ENCODE measurements around the gene BPTF. TPM values are rescaled to one million over a fixed set of nuclear protein-coding genes. Genes with fewer than 3 reads are reported as not detected.
"Not testable (repeated sequence)": the region's sequence is repeated elsewhere in the genome, so short reads cannot be mapped to it uniquely, and the experiment has no call there.

BPTF gene, protein sequence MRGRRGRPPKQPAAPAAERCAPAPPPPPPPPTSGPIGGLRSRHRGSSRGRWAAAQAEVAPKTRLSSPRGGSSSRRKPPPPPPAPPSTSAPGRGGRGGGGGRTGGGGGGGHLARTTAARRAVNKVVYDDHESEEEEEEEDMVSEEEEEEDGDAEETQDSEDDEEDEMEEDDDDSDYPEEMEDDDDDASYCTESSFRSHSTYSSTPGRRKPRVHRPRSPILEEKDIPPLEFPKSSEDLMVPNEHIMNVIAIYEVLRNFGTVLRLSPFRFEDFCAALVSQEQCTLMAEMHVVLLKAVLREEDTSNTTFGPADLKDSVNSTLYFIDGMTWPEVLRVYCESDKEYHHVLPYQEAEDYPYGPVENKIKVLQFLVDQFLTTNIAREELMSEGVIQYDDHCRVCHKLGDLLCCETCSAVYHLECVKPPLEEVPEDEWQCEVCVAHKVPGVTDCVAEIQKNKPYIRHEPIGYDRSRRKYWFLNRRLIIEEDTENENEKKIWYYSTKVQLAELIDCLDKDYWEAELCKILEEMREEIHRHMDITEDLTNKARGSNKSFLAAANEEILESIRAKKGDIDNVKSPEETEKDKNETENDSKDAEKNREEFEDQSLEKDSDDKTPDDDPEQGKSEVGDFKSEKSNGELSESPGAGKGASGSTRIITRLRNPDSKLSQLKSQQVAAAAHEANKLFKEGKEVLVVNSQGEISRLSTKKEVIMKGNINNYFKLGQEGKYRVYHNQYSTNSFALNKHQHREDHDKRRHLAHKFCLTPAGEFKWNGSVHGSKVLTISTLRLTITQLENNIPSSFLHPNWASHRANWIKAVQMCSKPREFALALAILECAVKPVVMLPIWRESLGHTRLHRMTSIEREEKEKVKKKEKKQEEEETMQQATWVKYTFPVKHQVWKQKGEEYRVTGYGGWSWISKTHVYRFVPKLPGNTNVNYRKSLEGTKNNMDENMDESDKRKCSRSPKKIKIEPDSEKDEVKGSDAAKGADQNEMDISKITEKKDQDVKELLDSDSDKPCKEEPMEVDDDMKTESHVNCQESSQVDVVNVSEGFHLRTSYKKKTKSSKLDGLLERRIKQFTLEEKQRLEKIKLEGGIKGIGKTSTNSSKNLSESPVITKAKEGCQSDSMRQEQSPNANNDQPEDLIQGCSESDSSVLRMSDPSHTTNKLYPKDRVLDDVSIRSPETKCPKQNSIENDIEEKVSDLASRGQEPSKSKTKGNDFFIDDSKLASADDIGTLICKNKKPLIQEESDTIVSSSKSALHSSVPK (N-terminal part only)
- total RNA-seq: 76.6 and 78.4 TPM in 2 replicates

DNA sequence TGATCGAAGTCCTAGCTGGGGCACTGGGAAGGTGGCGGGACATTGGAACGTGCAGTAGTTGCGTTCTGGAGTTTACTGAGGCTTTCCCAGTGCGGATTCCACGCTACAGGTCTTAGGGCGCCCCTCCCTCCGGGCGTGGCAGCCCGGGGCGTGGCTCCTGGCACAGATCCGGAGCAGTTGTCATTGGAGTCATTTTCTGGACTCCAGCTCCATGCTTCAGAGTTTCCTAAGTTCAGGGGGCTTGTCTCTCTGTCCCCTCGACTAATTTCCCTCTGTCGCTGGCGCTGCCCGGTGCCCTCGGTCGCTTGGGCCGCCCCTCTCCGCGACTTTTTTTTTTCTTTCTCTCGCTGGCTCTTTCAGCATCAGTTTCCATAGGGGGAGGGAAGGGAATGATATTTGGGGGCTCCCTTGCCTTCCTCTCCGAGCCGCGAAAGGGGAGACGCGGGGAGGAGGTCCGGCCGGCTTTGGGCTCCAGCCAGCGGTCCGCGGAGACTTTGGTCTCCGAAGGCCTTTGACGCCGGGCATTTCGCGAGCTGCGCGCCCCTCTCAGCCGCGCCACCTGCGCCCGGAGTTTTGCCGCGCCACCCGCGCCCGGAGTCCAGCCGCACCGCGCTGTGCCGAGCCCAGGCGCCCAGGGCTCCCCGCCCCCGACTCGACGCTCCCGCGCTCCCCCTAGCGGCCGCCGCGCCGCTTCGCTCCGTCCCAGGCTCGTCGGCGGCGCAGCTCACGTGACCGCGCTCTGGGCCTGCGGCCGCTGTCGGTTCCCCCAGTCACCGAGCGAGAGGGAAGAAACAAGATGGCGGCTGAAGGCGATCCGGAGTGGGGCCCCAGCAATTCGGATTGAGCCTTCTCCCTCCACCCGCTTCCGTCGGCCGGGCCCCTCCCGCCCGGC lies at the start of gene BPTF:
Gene BPTF, plus strand, starts transcription at position 769 of the 892 bp plus-strand sequence. CDS start 222 bp downstream, outside the sequence.
- Mint-ChIP-seq H3K27me3 (ENCODE audit: insufficient read depth) (peaks cover 19% of the 10 kb centered on the region), H3K4me1 (ENCODE audit: low read depth) (peaks cover 39% of the 10 kb centered on the region), H3K27ac (peak within 1 kb of the TSS; percentile 99), H3K4me3 (peak within 1 kb of the TSS; percentile 95), H3K36me3 (ENCODE audit: low read depth) (peaks cover 12% of the 10 kb centered on the region), H3K9me3 (no peaks in the 10 kb centered on the region)
- intact Hi-C loops (cut with micrococcal nuclease): loop anchor here (1.0 to 10.0 kb wide), 8 partner anchors 42 to 687 kb away; partner anchors contain the start of genes AMZ2, HELZ, NOL11 and PRKAR1A
- peak; percentile 91 for DNase-seq (ENCODE audit: low spot score)

DNA sequence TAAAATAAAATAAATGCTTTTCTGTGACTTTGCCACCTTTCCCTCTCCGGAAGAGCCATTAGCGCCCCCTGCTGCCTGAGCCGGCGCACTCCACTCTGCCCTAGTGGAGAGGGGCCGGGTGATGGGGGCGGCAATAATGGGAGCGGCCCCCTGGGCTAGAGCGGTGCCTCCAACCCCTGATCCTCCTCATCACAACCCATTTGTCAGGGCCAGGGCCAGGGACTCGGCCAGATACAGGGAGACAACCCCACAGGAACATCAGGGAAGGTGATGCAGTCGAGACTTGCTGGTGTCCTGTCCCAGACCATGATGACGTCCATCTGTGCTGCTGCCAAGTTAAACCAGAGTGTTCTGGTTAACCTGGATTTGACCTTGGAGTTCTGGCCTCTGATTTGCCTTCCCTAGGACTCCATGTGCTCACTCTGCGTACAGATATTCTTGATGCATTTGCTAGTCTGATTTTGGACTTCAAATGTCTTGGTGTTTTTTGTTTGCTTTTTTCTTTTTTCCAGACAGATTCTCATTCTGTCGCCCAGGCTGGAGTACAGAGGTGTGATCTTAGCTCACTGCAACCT lies 46.1 kb upstream of the BPTF start:
- Mint-ChIP-seq H3K27ac (no peak overlapping the region), H3K4me1 (ENCODE audit: low read depth) (no peaks in the 10 kb centered on the region), H3K4me3 (no peak overlapping the region), H3K36me3 (ENCODE audit: low read depth) (no peaks in the 10 kb centered on the region), H3K27me3 (ENCODE audit: insufficient read depth) (peaks cover under 1% of the 10 kb centered on the region), H3K9me3 (no peaks in the 10 kb centered on the region)
- intact Hi-C loops (cut with micrococcal nuclease): no loop called here
- DNase-seq (ENCODE audit: low spot score): no peak

DNA sequence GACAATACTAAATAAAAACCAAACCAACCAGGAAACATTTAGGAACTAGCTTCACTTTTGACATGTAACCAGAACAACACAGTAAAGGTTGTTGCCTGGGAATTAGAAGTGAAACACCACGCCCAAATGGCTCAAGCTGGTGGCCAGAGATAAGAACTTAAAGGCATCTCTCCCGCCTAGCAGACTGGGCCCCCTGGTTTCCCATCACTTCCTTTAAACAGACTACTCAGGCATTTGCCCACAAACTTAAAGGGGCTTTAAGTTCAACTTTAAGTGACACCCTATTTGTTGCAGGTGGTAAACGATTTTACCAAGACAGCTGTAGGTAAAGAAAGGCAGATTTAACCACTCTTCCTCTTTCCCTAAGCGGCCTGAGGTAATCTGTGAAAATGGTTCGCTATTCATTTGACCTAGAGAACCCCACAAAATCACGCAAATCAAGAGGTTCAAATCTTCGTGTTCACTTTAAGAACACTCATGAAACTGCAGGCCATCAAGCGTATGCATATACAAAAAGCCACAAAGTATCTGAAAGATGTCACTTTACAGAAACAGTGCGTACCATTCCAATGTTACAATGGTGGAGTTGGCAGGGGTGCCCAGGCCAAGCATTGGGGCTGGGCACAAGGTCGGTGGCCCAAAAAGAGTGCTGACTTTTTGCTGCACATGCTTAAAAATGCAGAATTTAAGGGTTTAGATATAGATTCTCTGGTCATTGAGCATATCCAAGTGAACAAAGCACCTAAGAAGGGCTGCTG lies 40.8 kb upstream of the BPTF start:
- intact Hi-C loops (cut with micrococcal nuclease): no loop called here
- Mint-ChIP-seq H3K36me3 (ENCODE audit: low read depth) (no peaks in the 10 kb centered on the region), H3K4me3 (no peak overlapping the region), H3K9me3 (no peaks in the 10 kb centered on the region), H3K27me3 (ENCODE audit: insufficient read depth) (peaks cover 24% of the 10 kb centered on the region), H3K27ac (no peak overlapping the region), H3K4me1 (ENCODE audit: low read depth) (no peaks in the 10 kb centered on the region)
- DNase-seq (ENCODE audit: low spot score): no peak

DNA sequence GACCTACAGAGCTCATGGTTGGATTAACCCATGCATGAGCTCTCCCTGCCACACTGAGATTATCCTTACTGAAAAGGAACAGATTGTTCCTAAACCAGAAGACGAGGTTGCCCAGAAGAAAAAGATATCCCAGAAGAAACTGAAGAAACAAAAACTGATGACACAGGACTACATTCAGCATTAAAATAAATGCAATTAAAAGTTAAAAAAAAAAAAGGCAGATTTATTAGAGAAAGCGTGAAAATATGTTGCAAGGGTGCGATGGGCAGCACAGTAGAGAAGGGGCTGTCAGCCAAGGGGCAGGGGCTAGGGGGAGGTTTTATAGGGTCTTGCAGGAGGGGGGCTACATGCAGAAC lies 40.2 kb upstream of the BPTF start:
- no peak for DNase-seq (ENCODE audit: low spot score)
- no peaks in the 10 kb centered on the region for H3K9me3 Mint-ChIP-seq
- H3K4me1 Mint-ChIP-seq (ENCODE audit: low read depth): no peaks in the 10 kb centered on the region
- H3K27ac Mint-ChIP-seq: no peak overlapping the region
- H3K36me3 Mint-ChIP-seq (ENCODE audit: low read depth): no peaks in the 10 kb centered on the region
- intact Hi-C loops (cut with micrococcal nuclease): no loop called here
- peaks cover 24% of the 10 kb centered on the region for H3K27me3 Mint-ChIP-seq (ENCODE audit: insufficient read depth)
- no peak overlapping the region for H3K4me3 Mint-ChIP-seq

DNA sequence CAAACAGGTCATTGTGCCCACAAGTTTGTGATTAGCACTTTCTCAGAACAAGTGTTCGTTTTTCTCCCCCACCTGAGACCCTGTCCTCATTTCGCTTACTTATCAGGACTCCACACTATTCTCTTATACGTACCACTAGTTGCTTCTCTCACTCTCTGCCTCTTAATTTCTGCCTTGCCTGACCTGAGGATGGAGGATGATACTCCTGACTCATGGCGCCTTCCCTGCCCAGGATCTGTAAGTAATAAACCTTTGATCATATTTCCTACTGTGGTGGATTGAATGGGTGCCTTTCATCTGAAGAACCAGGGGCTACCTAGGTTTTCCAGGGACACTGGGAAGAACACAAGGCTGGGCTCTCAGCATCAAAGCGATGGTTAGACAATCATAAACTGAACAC lies 39.8 kb upstream of the BPTF start:
- Mint-ChIP-seq H3K4me1 (ENCODE audit: low read depth) (no peaks in the 10 kb centered on the region), H3K36me3 (ENCODE audit: low read depth) (no peaks in the 10 kb centered on the region), H3K27ac (no peak overlapping the region), H3K27me3 (ENCODE audit: insufficient read depth) (peaks cover 24% of the 10 kb centered on the region), H3K4me3 (no peak overlapping the region), H3K9me3 (no peaks in the 10 kb centered on the region)
- no peak for DNase-seq (ENCODE audit: low spot score)
- intact Hi-C loops (cut with micrococcal nuclease): no loop called here

DNA sequence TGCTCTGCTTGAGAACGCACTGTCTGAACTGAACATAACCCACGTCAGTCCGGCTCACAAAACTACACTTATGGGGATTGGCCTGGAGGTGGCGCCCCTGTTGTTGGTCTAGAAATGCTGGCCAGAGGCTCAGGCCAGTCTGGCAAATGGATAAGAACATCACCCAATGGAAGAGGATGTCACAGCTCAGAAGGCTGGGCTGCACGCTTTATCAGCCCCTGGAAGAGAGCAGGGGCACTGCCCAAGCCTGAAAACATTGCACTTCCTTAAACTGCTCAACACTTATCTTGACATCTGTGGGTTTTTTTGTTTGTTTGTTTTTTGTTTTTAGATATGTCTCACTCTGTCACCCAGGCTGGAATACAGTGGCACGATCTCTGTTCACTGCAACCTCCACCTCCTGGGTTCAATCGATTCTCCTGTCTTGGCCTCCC lies 24.8 kb upstream of the BPTF start:
- no peak overlapping the region for H3K27ac Mint-ChIP-seq
- intact Hi-C loops (cut with micrococcal nuclease): no loop called here

DNA sequence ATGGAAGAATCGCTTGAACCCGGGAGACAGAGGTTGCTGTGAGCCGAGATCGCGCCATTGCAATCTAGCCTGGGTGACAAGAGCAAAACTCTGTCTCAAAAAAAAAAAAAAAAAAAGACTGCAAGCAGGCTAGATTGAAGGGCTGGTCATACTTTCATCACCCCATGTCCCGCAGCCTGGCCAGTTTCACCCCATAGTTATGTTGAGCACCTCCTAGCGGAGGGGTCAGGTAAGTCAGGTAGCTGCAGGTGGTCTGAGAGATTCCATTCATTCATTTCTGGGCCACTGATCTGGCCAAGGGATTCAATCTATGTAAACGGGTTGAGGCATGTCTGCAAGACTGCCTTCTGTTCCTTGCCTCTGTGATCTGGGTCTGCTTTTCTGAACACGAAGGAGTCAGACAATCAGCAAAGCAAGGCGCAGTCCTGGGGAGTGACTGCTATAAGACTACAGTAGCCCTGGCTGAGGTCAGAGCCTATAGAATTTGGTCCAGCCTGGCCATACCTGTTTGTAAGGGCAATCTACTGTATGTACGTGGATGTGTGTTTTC lies 23.6 kb upstream of the BPTF start:
- intact Hi-C loops (cut with micrococcal nuclease): no loop called here
- Mint-ChIP-seq H3K36me3 (ENCODE audit: low read depth) (no peaks in the 10 kb centered on the region), H3K4me1 (ENCODE audit: low read depth) (peaks cover 7% of the 10 kb centered on the region), H3K27ac (no peak overlapping the region), H3K27me3 (ENCODE audit: insufficient read depth) (peaks cover 6% of the 10 kb centered on the region), H3K9me3 (no peaks in the 10 kb centered on the region), H3K4me3 (no peak overlapping the region)
- no peak for DNase-seq (ENCODE audit: low spot score)

More for the DNA sequence above, 24.8 kb upstream of the BPTF start:
- H3K4me1 Mint-ChIP-seq (ENCODE audit: low read depth): peaks cover 7% of the 10 kb centered on the region
- DNase-seq (ENCODE audit: low spot score): peak; percentile 20
- no peak overlapping the region for H3K4me3 Mint-ChIP-seq
- peaks cover 8% of the 10 kb centered on the region for H3K27me3 Mint-ChIP-seq (ENCODE audit: insufficient read depth)
- no peaks in the 10 kb centered on the region for H3K9me3 Mint-ChIP-seq
- H3K36me3 Mint-ChIP-seq (ENCODE audit: low read depth): no peaks in the 10 kb centered on the region

DNA sequence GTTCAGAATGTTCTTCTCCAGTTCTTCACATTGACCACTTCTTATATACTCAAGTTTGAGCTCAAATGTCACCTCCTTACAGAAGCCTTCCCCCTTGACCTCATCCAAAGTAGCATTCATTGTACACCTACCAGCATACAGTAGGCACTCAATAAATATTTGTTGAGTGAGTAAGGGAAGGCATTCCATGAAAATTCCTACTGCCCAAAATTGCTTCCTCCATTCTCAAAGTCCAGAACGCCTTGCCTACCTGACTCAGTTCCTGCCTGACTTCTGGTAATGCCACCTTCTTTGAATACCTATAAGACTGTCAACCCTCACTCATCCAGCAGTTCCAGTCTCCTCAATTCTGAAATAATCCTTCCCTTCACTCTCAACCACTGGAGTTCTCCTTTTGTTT lies 14.8 kb upstream of the BPTF start:
- no peak overlapping the region for H3K27ac Mint-ChIP-seq
- no peaks in the 10 kb centered on the region for H3K36me3 Mint-ChIP-seq (ENCODE audit: low read depth)
- H3K4me1 Mint-ChIP-seq (ENCODE audit: low read depth): no peaks in the 10 kb centered on the region
- no peaks in the 10 kb centered on the region for H3K9me3 Mint-ChIP-seq
- DNase-seq (ENCODE audit: low spot score): no peak
- no peak overlapping the region for H3K4me3 Mint-ChIP-seq
- intact Hi-C loops (cut with micrococcal nuclease): no loop called here
- H3K27me3 Mint-ChIP-seq (ENCODE audit: insufficient read depth): peaks cover 3% of the 10 kb centered on the region

DNA sequence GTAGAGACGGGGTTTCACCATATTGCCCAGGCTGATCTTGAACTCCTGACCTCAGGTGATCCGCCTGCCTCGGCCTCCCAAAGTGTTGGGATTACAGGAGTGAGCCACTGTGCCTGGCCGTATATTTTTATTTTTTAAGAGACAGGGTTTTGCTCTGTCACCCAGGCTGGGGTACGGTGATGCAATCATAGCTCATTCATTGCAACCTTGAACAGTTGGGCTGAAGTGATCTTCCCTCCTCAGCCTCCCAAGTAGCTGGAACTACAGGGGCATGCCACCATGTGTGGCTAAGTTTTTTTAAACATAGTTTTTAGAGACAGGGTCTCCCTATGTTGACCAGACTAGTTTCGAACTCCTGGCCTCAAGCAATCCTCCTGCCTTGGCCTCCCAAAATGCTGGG lies 12.9 kb upstream of the BPTF start:
- H3K9me3 Mint-ChIP-seq; H3K4me3 Mint-ChIP-seq; DNase-seq (ENCODE audit: low spot score); H3K4me1 Mint-ChIP-seq (ENCODE audit: low read depth); H3K27ac Mint-ChIP-seq; H3K36me3 Mint-ChIP-seq (ENCODE audit: low read depth); H3K27me3 Mint-ChIP-seq (ENCODE audit: insufficient read depth); intact Hi-C loops (cut with micrococcal nuclease): not testable (repeated sequence)

DNA sequence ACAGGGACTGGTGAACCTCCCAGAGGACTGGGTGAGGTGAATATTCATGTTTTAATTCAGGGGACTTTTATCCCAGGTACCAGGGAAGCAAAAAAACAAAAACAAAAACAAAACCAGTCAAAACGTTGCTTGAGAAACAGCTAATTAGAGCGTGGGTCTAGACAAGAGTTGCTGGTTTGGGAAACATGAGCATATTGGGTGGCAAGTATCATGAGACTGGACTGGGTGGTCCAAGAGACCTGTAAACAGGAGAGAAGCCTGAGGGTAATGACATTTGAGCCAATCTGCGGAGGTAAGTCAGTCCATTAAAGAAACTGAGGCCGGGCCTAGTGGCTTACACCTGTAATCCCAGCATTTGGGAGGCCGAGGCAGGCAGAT lies 11.5 kb upstream of the BPTF start:
- Mint-ChIP-seq H3K4me1 (ENCODE audit: low read depth) (no peaks in the 10 kb centered on the region), H3K4me3 (no peak overlapping the region), H3K36me3 (ENCODE audit: low read depth) (no peaks in the 10 kb centered on the region), H3K27me3 (ENCODE audit: insufficient read depth) (peaks cover 4% of the 10 kb centered on the region), H3K9me3 (no peaks in the 10 kb centered on the region), H3K27ac (no peak overlapping the region)
- no peak for DNase-seq (ENCODE audit: low spot score)
- intact Hi-C loops (cut with micrococcal nuclease): no loop called here

Measured in activated T-helper 1 cell treated with anti-CD3 and anti-CD28 coated beads, Interleukin-12 subunit alpha, Interleukin-12 subunit beta, Interleukin-2, Interleukin-4 antibody, amounts not matched to agents 30 ng/mL and 10 ng/mL and 1 ng/mL, durations not matched to agents 14 hours and 24 hours and 36 hours (primary cell).